ENCODE data around the gene SLIT1. TPM values are rescaled to one million over a fixed set of nuclear protein-coding genes. Genes with fewer than 3 reads are reported as not detected.

Gene SLIT1
- total RNA-seq, 2 donors from 2014 or later = 0.56 to 2.0 TPM

GRCh38 chr10:97131181-97131628, 54.6 kb downstream of the SLIT1 start:
- Mint-ChIP-seq H3K27me3 (peaks cover 6% of the 10 kb centered on the region), H3K27ac (no peak overlapping the region), H3K36me3 (ENCODE audit: low read depth) (no peaks in the 10 kb centered on the region), H3K4me3 (no peak overlapping the region), H3K4me1 (no peaks in the 10 kb centered on the region), H3K9me3 (no peaks in the 10 kb centered on the region)
- no peak for ATAC-seq (replicated peaks)

- H3K27ac Mint-ChIP-seq = no peak overlapping the region
- no peaks in the 10 kb centered on the region for H3K4me1 Mint-ChIP-seq
- H3K27me3 Mint-ChIP-seq = peaks cover 3% of the 10 kb centered on the region
- H3K9me3 Mint-ChIP-seq = no peaks in the 10 kb centered on the region
- ATAC-seq (replicated peaks) = no peak
- no peaks in the 10 kb centered on the region for H3K36me3 Mint-ChIP-seq (ENCODE audit: low read depth)
- H3K4me3 Mint-ChIP-seq = no peak overlapping the region
Measured at GRCh38 chr10:97129666-97130065, 56.1 kb downstream of the SLIT1 start.

- peaks cover 3% of the 10 kb centered on the region for H3K27me3 Mint-ChIP-seq
- H3K36me3 Mint-ChIP-seq (ENCODE audit: low read depth) = no peaks in the 10 kb centered on the region
- H3K27ac Mint-ChIP-seq = no peak overlapping the region
- no peak overlapping the region for H3K4me3 Mint-ChIP-seq
- ATAC-seq (replicated peaks) = no peak
- no peaks in the 10 kb centered on the region for H3K4me1 Mint-ChIP-seq
- no peaks in the 10 kb centered on the region for H3K9me3 Mint-ChIP-seq
Measured at GRCh38 chr10:97128516-97129154, 57.1 kb downstream of the SLIT1 start.

GRCh38 chr10:97128039-97128492, 57.7 kb downstream of the SLIT1 start:
- no peaks in the 10 kb centered on the region for H3K36me3 Mint-ChIP-seq (ENCODE audit: low read depth)
- H3K27ac Mint-ChIP-seq = no peak overlapping the region
- H3K4me3 Mint-ChIP-seq = no peak overlapping the region
- H3K9me3 Mint-ChIP-seq = no peaks in the 10 kb centered on the region
- H3K27me3 Mint-ChIP-seq = peaks cover 3% of the 10 kb centered on the region
- H3K4me1 Mint-ChIP-seq = no peaks in the 10 kb centered on the region
- ATAC-seq (replicated peaks) = no peak

- no peak for ATAC-seq (replicated peaks)
- Mint-ChIP-seq H3K9me3 (no peaks in the 10 kb centered on the region), H3K4me1 (no peaks in the 10 kb centered on the region), H3K4me3 (no peak overlapping the region), H3K27me3 (peaks cover 3% of the 10 kb centered on the region), H3K36me3 (ENCODE audit: low read depth) (no peaks in the 10 kb centered on the region), H3K27ac (no peak overlapping the region)
Measured at GRCh38 chr10:97127509-97127908, 58.2 kb downstream of the SLIT1 start.

GRCh38 chr10:97124211-97124610, 61.5 kb downstream of the SLIT1 start:
- Mint-ChIP-seq H3K27ac (no peak overlapping the region), H3K27me3 (peaks cover 12% of the 10 kb centered on the region), H3K4me3 (no peak overlapping the region), H3K36me3 (ENCODE audit: low read depth) (no peaks in the 10 kb centered on the region), H3K9me3 (no peaks in the 10 kb centered on the region), H3K4me1 (no peaks in the 10 kb centered on the region)
- no peak for ATAC-seq (replicated peaks)

GRCh38 chr10:97123765-97124164, 62.0 kb downstream of the SLIT1 start:
- H3K9me3 Mint-ChIP-seq = no peaks in the 10 kb centered on the region
- H3K4me3 Mint-ChIP-seq = no peak overlapping the region
- H3K4me1 Mint-ChIP-seq = no peaks in the 10 kb centered on the region
- no peaks in the 10 kb centered on the region for H3K36me3 Mint-ChIP-seq (ENCODE audit: low read depth)
- no peak for ATAC-seq (replicated peaks)
- peaks cover 12% of the 10 kb centered on the region for H3K27me3 Mint-ChIP-seq
- H3K27ac Mint-ChIP-seq = no peak overlapping the region

- H3K4me1 Mint-ChIP-seq = no peaks in the 10 kb centered on the region
- no peaks in the 10 kb centered on the region for H3K9me3 Mint-ChIP-seq
- no peak for ATAC-seq (replicated peaks)
- no peak overlapping the region for H3K4me3 Mint-ChIP-seq
- H3K27ac Mint-ChIP-seq = no peak overlapping the region
- peaks cover 12% of the 10 kb centered on the region for H3K27me3 Mint-ChIP-seq
- H3K36me3 Mint-ChIP-seq (ENCODE audit: low read depth) = no peaks in the 10 kb centered on the region
Measured at GRCh38 chr10:97121041-97121440, 64.7 kb downstream of the SLIT1 start.

- Mint-ChIP-seq H3K27me3 (peaks cover 15% of the 10 kb centered on the region), H3K36me3 (ENCODE audit: low read depth) (no peaks in the 10 kb centered on the region), H3K4me3 (no peak overlapping the region), H3K4me1 (no peaks in the 10 kb centered on the region), H3K27ac (no peak overlapping the region), H3K9me3 (no peaks in the 10 kb centered on the region)
- no peak for ATAC-seq (replicated peaks)
Measured at GRCh38 chr10:97120370-97120769, 65.4 kb downstream of the SLIT1 start.

GRCh38 chr10:97119058-97119745, 66.6 kb downstream of the SLIT1 start:
- Mint-ChIP-seq H3K36me3 (ENCODE audit: low read depth) (no peaks in the 10 kb centered on the region), H3K27ac (no peak overlapping the region), H3K9me3 (no peaks in the 10 kb centered on the region), H3K27me3 (peaks cover 15% of the 10 kb centered on the region), H3K4me3 (no peak overlapping the region), H3K4me1 (no peaks in the 10 kb centered on the region)
- ATAC-seq (replicated peaks) = no peak

GRCh38 chr10:97117372-97117771, 68.4 kb downstream of the SLIT1 start:
- Mint-ChIP-seq H3K9me3 (no peaks in the 10 kb centered on the region), H3K27ac (no peak overlapping the region), H3K4me3 (no peak overlapping the region), H3K27me3 (peaks cover 18% of the 10 kb centered on the region), H3K4me1 (no peaks in the 10 kb centered on the region), H3K36me3 (ENCODE audit: low read depth) (no peaks in the 10 kb centered on the region)
- no peak for ATAC-seq (replicated peaks)

- Mint-ChIP-seq H3K4me1 (no peaks in the 10 kb centered on the region), H3K4me3 (no peak overlapping the region), H3K27ac (no peak overlapping the region), H3K9me3 (no peaks in the 10 kb centered on the region), H3K36me3 (ENCODE audit: low read depth) (no peaks in the 10 kb centered on the region), H3K27me3 (peaks cover 20% of the 10 kb centered on the region)
- ATAC-seq (replicated peaks) = no peak
Measured at GRCh38 chr10:97116462-97117162, 69.1 kb downstream of the SLIT1 start.

- ATAC-seq (replicated peaks) = no peak
- peaks cover 12% of the 10 kb centered on the region for H3K27me3 Mint-ChIP-seq
- H3K4me3 Mint-ChIP-seq = no peak overlapping the region
- no peaks in the 10 kb centered on the region for H3K9me3 Mint-ChIP-seq
- no peaks in the 10 kb centered on the region for H3K4me1 Mint-ChIP-seq
- H3K36me3 Mint-ChIP-seq (ENCODE audit: low read depth) = no peaks in the 10 kb centered on the region
- no peak overlapping the region for H3K27ac Mint-ChIP-seq
Measured at GRCh38 chr10:97115846-97116245, 69.9 kb downstream of the SLIT1 start.

GRCh38 chr10:97111615-97112014, 74.1 kb downstream of the SLIT1 start:
- Mint-ChIP-seq H3K4me3 (no peak overlapping the region), H3K27ac (no peak overlapping the region), H3K36me3 (ENCODE audit: low read depth) (no peaks in the 10 kb centered on the region), H3K27me3 (peaks cover 16% of the 10 kb centered on the region), H3K9me3 (no peaks in the 10 kb centered on the region), H3K4me1 (no peaks in the 10 kb centered on the region)
- ATAC-seq (replicated peaks) = no peak

GRCh38 chr10:97109547-97109946, 76.2 kb downstream of the SLIT1 start:
- Mint-ChIP-seq H3K27me3 (peaks cover 17% of the 10 kb centered on the region), H3K27ac (no peak overlapping the region), H3K4me1 (no peaks in the 10 kb centered on the region), H3K36me3 (ENCODE audit: low read depth) (no peaks in the 10 kb centered on the region), H3K4me3 (no peak overlapping the region), H3K9me3 (no peaks in the 10 kb centered on the region)
- no peak for ATAC-seq (replicated peaks)
